GM21528 (cell line): ENCODE data around the gene ATP6V1G2.
"Not testable (repeated sequence)": the region's sequence is repeated elsewhere in the genome, so short reads cannot be mapped to it uniquely, and the experiment has no call there.

Experiments used
- ATAC-seq: cut with Tn5 transposase; IDR thresholded peaks from one replicate; pipeline ENCODE4 v1.9.1; 2021; ENCODE audit warnings: mild to moderate bottlenecking, moderate library complexity; ENCODE audit not compliant: unreplicated experiment, low FRiP score

ATP6V1G2 gene

DNA sequence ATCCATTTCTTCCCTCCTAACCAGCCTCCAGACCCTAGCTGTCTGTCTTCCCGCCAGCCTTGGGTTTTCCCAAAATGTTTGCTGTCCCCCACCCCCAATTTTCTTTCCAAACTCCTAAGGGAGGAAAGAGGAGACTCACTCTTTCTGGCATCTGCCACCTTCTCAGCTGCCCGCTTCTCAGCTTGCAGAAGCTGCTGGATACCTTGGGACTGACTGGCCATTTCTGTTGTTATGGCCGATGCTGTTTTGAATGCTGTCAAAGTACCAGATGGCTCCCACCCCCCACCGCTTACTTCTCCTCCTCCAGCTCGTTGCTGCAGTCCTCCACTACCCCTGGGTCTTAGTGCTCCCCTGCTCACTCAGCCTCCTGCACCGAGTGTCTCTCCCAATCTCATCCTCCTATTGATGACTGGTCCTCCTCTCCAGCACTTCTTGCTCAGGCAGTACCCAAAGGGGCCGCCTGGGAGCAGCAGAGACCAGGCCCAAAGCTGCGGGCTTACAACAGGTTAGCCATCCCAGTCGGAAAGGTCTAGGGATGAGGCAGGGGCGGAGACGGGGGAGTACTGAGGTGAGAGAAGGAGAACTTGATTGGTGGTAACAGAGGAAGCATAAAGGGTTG is at the start of gene ATP6V1G2:
Gene ATP6V1G2 (minus strand): TSS at position 270 of the 619 bp plus-strand sequence. CDS start 49 bp downstream, at position 221.
- peak; percentile 47 for ATAC-seq

DNA sequence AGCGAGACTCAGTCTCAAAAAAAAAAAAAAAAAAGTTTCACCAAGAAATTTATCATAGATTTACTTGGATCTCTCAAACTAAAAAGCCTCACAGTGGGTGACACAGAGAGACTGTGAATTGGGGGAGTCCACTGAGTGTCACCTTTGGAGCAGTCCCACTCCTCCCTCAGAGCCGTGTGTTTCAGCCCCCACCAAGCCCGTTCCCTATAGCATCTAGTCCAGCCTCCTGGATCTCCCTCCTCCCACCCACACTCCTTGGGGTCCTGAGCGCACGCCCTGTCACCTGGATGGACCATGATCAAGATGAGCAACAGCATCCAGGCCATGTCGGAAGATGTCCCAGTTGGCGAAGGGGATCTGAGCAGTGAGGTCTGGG is 46.0 kb upstream of the ATP6V1G2 start:
- ATAC-seq, result no peak

DNA sequence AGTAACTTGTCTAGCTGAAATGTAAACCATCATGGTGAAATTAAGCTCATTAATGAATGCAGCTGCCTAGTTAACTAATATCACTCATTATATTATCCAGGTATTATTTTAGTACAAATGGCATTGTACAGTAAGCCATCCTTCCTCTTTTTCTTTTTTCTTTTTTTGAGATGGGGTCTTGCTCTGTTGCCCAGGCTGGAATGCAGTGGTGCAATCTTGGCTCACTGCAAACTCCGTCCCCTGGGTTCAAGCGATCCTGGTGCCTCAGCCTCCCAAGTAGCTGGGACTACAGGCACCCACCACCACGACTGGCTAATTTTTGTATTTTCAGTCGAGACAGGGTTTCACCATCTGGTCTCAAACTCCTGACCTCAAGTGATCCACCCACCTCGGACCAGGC is 44.3 kb upstream of the ATP6V1G2 start:
- not testable (repeated sequence) for ATAC-seq

DNA sequence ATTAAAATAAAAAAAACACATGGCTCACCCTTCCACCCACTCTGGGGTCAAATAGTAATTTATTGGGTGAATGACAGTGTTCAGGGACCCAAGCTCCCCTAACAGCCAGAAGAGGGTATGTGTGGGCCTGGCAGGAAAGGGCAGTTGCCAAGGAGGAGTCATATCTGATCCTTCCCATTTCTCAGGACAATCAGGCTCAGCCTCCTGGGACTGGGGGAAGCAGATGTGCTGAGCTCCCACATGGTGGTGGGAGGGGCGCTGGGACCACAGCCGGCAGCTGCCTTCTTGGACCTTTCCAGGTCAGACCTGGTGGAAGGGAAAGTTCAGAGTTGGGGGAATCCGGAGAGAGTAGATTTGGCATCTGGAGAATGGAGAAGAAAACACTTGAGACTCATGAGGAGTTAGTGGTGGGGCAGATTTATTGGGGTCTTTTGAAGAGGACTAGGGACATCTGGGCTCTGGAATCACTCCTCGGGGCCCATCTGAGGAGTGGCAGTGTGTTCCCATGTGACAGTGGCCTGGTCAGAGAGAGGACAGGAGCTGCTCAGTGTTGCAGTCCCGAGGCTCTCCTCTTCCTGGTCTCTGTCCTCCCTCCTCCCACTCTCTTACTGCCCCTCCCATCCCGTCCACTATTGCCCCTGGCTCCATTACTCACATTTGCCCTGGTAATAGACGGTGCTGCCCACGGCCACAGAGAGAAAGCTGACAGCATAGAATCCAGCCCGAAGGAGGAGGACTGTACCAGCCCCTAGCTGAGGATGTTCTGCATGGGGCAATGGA is 42.7 kb upstream of the ATP6V1G2 start:
- no peak for ATAC-seq

DNA sequence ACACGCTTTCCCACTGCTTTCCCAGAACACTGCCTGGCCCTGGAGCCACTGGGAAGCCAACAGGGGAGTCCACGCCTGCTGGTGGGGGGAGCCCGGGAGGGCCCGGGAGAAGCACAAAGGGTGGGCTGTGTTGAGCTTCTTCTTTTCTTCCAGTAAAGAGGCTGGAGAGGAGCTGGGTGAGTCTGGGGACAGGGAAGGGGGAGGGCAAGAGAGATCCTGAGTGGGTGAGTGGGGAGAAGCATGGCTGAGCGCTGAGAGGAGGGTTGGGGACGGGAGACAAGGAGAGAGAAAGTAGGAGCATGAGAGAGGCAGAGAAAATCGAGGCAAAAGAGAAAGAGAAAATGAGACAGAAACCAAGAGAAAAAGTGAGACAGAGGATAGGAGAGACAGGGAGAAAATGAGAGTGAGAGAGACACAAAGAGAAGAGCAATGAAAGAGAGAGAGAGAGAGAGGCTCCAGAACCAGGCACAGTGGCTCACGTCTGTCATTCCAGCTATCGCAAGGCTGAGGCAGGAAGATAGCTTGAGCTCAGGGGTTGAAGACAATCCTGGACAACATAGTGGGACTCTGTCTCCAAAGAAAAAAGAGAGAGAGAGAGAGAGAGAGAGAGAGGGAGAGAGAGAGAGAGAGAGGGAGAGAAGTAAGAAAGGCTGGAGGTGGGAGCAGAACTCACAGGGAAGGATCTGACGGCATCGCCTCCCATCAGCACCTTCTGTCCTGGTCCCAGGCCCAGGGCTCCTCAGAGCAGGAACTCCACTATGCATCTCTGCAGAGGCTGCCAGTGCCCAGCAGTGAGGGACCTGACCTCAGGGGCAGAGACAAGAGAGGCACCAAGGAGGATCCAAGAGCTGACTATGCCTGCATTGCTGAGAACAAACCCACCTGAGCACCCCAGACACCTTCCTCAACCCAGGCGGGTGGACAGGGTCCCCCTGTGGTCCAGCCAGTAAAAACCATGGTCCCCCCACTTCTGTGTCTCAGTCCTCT is 41.7 kb upstream of the ATP6V1G2 start:
- no peak for ATAC-seq

DNA sequence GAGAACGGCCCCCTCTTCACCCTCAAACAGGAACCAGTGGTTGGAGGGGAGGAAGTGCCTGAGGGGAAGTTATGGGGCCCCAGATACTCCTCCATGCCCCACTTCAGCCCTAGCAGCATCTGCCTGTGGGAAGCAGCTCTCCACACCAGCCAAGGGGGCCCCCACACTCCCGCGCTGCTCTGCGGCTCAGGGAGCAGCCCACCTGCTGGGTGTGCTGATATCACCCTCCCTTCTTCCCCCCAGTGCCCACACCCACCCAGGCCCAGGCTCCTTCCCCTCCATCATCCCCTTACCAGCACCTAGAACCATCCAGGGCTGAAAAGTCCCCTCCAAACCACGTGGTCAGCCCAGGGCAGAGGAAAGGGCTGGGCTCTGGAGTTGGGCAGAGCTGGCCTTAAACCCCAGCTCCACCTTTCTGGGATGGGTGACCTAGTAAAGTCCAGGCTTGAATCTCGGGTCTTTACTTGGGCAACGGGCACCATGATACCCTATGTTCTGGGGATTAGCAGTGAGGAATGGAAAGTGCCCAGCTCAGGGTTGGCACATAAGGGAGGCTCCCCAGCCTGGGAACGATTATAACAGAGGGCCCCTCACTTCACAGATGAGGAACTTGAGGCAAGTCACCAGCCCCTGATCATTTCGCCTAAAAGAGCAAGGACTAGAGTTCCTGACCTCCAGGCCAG is 40.3 kb upstream of the ATP6V1G2 start:
- no peak for ATAC-seq

DNA sequence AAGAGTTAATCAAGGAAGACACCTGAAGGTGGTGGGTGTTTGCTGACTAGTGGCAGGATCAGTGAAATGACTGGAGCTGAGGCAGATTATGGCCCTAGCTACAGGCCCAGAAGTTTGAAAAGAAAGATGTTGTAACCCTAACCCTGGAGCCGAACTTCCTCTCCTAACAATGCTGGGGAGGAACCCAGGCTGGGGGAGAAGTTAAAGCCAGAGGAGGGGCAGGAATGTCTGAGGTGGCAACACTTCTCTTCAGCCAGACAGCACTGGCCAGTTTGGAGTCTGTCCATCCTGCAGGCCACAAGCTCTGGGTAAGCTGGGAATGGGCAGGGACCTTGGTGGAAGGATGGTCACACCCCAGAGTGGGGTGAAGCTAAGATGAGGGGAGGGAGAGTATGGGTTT is 39.6 kb upstream of the ATP6V1G2 start, which contains the start of gene LST1:
Gene LST1 (plus strand): TSS at position 270 of the 400 bp plus-strand sequence. CDS start 1,023 bp downstream, outside the sequence.
- ATAC-seq, result no peak

DNA sequence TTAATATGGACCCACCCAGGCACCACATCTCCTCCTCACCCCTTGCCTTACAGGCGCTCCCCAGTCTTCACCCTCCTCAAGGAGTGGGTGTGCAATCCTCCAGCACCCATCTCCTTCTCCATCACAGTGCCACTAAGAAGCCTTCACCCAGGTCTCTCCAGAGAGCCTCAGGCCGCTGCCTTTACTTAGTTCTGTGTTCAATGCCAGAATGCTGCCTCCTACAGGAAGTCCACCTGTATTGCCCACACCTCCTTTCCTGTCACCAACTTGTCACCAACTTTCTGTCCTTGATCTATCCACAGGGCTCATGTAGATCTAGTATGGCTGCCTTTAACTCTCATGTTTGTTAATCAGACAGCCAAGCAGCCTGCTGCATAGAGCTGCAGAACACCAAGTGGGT is 39.1 kb upstream of the ATP6V1G2 start:
- no peak for ATAC-seq

DNA sequence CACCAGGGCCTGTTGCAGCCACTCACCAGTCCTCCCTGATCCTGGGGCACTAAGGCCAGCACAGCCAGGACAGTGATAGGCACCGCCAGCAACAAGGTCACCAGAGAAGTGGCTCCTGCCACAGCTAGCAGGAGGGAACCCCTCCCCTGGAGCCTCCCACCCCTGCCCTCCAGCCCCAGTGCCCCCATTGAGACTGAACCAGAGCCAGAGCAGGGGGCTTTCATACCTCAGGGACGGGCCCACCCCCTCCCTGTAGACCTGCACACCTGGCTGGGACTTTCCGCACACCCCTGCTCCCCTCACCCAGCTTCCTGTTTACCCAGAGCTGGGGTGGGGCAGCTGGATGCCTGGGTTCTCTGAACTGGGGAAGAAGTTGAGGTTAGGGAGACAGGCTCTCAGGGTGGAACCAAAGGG is 35.8 kb upstream of the ATP6V1G2 start, which contains the start of gene LTB:
Gene LTB (minus strand): TSS at position 195 of the 414 bp plus-strand sequence. CDS start 7 bp downstream, at position 188.
- ATAC-seq, result no peak

DNA sequence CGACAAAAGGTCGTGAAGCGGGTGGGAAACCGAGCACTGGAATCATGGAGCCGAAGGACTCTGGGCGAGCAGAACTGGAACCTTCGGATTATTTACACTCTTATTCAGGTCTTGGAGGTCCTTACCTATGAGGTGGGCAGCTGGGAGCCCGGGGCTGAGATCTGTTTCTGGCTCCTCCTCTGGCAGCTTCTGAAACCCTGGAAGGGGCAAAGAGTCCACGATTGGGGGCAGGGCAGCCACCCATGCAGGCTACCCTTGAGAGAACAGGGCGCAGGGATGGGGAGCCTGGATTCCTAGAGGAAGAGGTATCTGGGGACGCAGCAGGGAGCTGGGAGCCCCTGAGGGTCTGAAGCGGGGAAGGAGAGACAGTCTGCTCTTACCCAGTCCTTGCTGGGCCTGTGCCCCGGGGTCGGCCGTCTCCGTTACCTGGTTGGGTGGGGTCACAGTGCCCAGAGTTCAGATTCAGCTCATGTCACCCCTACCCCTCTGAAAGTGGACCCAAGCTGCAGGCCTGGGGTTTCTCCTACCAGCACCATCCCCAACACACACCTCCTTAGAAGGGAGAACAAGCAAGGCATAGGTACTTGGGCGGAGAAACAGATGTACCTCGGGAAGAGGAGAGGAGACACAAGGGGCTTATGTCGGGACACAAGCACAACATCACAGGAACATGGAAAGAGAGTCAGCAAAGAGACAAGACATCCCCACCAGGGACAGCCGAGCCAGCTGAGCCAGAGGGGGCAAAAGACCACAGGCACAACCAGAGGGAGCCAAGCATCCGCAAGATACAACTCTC is 35.2 kb upstream of the ATP6V1G2 start:
- no peak for ATAC-seq

DNA sequence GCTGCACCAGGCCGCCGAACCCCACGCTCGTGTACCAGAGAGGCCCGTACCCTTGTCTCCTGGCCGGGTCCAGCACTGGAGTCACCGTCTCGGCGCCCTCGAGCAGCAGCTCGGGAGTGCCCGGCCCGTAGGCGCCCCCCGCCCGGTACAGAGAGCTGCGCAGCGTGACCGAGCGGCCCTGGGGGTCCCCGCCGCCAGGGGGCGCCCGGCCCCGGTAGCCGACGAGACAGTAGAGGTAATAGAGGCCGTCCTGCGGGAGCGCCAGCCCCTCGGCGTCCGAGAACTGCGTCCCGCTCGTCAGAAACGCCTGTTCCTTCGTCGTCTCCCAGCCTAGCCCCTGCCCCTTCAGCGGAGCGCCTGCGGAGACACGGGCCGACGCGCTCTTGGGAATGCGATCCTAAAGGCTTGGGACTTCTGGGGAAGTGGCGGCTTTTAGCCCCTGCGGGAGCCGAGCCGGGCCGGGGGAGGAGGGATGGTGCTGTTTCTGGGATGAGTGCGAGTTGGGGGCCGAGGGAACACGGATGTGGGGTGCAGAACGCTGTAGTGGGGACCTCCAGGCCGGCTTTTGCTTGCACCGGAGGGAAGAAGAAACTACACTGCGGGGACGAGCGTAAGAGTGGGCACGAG is 34.5 kb upstream of the ATP6V1G2 start:
- peak; percentile 59 for ATAC-seq

DNA sequence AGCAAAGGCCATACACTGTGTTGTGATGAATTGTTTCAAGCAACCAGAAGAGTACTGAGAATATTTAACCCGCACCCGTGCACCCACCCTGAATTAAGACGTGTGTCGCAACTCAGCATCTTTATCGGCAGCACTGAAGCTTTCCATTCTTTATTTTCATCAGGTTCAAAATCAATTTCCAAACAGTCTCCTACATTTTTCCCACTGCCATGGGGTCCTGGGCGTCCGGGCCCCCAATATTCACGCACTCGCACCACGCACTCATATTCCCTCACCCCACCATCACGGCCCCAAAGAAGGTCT is 34.0 kb upstream of the ATP6V1G2 start:
- ATAC-seq, result no peak

DNA sequence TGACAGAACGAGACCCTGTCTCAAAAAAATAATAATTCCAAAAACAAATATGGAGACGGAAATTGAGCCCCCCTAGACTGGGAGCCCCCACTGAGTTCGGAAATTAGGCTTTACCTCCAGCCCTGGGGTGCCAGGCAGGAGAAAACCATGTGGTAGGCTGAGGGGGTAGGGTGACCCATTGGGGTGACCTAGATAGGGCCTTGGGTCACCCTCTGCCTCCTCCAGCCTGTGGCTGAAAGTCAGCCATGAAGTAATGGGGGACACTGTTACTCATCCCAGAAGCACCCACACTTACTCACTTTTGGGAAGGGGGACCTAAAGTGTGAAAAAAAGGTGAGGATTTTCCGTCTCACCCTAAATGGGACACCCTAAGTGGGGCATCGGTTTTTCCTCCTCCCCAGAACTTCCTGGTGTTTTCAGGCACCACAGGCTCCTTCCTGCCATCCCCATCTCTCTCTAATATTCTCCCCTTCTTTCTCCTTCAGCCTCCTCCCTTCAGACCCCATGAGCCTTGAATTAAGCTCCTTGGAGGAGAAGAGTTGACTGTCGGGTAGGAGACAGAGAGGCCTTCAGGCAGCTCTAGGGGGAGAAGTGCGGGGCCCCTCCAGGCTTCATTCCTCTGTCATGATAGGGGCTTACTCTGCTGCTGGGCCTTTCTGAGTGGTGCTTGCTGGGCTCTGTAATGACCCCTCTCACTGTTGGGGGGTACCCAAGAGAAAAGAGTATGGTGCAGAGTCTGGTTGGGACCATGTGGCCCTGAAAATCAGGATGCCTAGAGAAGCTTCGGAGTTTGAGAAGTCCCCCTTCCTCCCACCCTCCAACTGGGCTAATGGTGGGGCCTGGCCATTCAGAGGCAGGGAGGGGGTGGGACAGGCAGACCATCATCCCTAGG is 33.4 kb upstream of the ATP6V1G2 start:
- no peak for ATAC-seq

DNA sequence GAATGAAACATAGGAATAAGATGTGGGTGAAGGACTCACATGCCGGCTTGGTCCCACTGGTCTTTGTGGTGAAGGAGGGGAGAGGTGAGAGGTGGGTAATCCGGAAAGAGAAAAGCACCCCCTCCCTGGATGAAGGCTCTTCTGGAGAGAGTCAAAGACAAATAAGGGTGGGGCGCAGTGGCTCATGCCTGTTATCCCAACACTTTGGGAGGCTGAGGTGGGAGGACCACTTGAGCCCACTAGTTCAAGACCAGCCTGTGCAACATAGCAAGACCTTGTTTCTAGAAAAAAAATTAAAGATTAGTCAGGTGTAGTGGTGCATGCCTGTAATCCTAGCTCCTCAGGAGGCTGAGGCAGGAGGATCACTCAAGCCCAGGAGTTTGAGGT is 32.7 kb upstream of the ATP6V1G2 start:
- ATAC-seq, result no peak

DNA sequence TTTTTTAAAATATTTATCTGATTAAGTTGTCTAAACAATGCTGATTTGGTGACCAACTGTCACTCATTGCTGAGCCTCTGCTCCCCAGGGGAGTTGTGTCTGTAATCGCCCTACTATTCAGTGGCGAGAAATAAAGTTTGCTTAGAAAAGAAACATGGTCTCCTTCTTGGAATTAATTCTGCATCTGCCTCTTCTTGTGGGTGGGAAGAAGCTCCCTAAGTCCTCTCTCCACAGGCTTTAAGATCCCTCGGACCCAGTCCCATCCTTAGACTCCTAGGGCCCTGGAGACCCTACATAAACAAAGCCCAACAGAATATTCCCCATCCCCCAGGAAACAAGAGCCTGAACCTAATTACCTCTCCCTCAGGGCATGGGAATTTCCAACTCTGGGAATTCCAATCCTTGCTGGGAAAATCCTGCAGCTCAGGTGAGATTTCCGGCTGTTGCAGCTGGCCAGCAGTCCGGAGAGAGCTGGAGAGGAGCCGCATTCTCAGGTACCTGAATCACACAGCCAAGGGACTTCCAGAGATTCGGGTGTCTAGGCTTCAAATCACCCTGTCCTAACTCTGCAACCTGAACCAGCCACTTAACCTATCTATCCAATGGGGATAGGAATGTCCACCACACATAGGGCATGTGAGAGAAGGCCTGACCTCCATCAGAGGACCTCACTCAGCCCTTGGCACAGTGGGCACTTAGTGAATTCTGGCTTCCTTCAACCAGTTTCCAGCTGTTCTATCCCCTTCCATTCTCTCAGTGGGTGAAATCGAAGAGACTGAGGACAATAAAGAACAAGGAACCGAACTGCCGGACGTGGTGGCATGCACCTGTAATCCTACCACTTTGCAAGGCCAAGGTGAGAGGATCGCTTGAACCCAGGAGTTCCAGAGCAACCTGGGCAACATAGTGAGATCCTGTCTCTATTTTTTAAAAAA is 32.0 kb upstream of the ATP6V1G2 start:
- ATAC-seq, result no peak

DNA sequence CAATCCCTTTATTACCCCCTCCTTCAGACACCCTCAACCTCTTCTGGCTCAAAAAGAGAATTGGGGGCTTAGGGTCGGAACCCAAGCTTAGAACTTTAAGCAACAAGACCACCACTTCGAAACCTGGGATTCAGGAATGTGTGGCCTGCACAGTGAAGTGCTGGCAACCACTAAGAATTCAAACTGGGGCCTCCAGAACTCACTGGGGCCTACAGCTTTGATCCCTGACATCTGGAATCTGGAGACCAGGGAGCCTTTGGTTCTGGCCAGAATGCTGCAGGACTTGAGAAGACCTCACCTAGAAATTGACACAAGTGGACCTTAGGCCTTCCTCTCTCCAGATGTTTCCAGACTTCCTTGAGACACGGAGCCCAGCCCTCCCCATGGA is 31.2 kb upstream of the ATP6V1G2 start:
- ATAC-seq, result no peak
